Urinary bladder (tissue), 4 donors: ENCODE results near the gene CELSR2. TPM values are rescaled to one million over a fixed set of nuclear protein-coding genes. Genes with fewer than 3 reads are reported as not detected.
A peak's percentile ranks its signal among the peaks of the same experiment; 100 is the strongest.

ENCODE experiments used
- DNase-seq: peaks from one replicate; pipeline ENCODE4 v3.0.0-alpha.2; 2015; ENCODE audit errors: extremely low spot score
- H3K27ac ChIP-seq: one replicate; pipeline ENCODE4 v1.5.1; 2013; ENCODE audit warnings: low read depth, mild to moderate bottlenecking, moderate library complexity
- H3K36me3 ChIP-seq: one replicate; pipeline ENCODE4 v1.6.1; 2013; ENCODE audit warnings: mild to moderate bottlenecking, moderate library complexity; ENCODE audit not compliant: insufficient read depth
- H3K4me1 ChIP-seq: one replicate; pipeline ENCODE4 v1.6.1; 2013; ENCODE audit warnings: mild to moderate bottlenecking, moderate library complexity; ENCODE audit not compliant: insufficient read depth
- H3K4me3 ChIP-seq: one replicate; pipeline ENCODE4 v1.5.1; 2013; ENCODE audit warnings: low read depth, low read length
- WGBS: extraction: QIAGEN DNeasy Blood & Tissue Kit; methylation state at CpG from one replicate; pipeline ENCODE4 v1.1.7; 2013; 5-methylcytosine and 5-hydroxymethylcytosine counted together
- polyA plus RNA-seq: library from polyadenylated mRNA; stranded (reverse); fragments of 200-250 nt; gene quantifications from one replicate; pipeline ENCODE4 v1.2.3, GENCODE V29; 2013
- total RNA-seq: library from RNA; depleted of rRNA; stranded (reverse); fragments of >200 nt; gene quantifications from one replicate; pipeline ENCODE4 v1.2.3, GENCODE V29; 2014
- donor health status: healthy with polysubstance abuse.
- donor health status: healthy.

The CELSR2 gene
- total and polyA plus RNA-seq, 2 donors = 3.6 to 4.9 TPM

GRCh38 chr1:109268431-109269211 lies 19.3 kb downstream of the CELSR2 start:
- 92% methylated on average over 29 of the region's 29 CpGs for WGBS
- Histone ChIP-seq H3K27ac (no peak overlapping the region), H3K36me3 (no peaks in the 10 kb centered on the region), H3K4me1 (no peaks in the 10 kb centered on the region), H3K4me3 (no peak overlapping the region)
- DNase-seq = no peak

DNA sequence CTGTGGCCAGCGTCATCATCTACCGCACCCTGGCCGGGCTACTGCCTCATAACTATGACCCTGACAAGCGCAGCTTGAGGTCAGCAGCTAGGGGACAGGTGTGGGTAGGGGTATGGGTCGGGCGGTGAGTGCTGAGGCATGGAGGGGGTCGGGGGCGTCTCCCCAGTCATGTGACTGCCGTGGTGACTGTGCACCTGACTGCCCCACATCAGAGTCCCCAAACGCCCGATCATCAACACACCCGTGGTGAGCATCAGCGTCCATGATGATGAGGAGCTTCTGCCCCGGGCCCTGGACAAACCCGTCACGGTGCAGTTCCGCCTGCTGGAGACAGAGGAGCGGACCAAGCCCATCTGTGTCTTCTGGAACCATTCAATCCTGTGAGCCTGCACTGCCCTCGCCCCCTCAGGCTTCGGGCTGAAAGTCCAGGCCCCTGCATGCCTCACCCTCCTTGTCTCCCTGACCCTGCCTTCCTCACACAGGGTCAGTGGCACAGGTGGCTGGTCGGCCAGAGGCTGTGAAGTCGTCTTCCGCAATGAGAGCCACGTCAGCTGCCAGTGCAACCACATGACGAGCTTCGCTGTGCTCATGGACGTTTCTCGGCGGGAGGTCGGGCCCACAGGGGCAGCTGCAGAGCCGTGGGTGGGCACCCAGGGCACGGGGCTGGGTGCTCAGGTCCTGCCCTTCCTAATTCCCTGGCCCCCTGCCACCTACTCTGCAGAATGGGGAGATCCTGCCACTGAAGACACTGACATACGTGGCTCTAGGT lies 20.1 kb downstream of the CELSR2 start:
- no peak for DNase-seq
- Histone ChIP-seq H3K27ac (no peak overlapping the region), H3K36me3 (no peaks in the 10 kb centered on the region), H3K4me1 (no peaks in the 10 kb centered on the region), H3K4me3 (no peak overlapping the region)
- 91% methylated on average over 33 of the region's 33 CpGs for WGBS

DNA sequence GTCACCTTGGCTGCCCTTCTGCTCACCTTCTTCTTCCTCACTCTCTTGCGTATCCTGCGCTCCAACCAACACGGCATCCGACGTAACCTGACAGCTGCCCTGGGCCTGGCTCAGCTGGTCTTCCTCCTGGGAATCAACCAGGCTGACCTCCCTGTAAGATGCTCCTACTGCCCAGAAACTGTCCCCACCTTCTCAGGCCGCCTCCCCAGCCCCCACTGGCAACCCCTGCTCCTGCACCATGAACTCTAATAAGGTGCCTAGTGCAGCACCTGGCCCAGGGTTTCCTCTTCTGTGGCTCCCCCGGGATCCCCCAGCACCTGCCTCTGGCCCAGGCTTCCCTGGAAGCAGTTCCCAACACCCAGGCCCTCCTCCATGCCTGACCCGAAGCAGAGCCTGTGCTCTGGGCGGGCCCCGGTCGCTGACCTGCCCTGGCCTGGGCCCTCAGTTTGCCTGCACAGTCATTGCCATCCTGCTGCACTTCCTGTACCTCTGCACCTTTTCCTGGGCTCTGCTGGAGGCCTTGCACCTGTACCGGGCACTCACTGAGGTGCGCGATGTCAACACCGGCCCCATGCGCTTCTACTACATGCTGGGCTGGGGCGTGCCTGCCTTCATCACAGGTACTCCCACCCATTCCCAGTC lies 20.8 kb downstream of the CELSR2 start:
- no peak overlapping the region for H3K27ac ChIP-seq
- WGBS = 95% methylated on average over 17 of the region's 17 CpGs
- no peaks in the 10 kb centered on the region for H3K4me1 ChIP-seq
- no peak overlapping the region for H3K4me3 ChIP-seq
- no peaks in the 10 kb centered on the region for H3K36me3 ChIP-seq
- DNase-seq = no peak

- WGBS = 95% methylated on average over 20 of the region's 20 CpGs
Observed at GRCh38 chr1:109270623-109271317, 21.4 kb downstream of the CELSR2 start.

GRCh38 chr1:109271458-109271857 lies 22.1 kb downstream of the CELSR2 start:
- Histone ChIP-seq H3K4me1 (no peaks in the 10 kb centered on the region), H3K27ac (no peak overlapping the region), H3K4me3 (no peak overlapping the region), H3K36me3 (no peaks in the 10 kb centered on the region)
- no peak for DNase-seq
- WGBS = 88% methylated on average over 6 of the region's 6 CpGs

More at GRCh38 chr1:109270623-109271317, 21.4 kb downstream of the CELSR2 start:
- Histone ChIP-seq H3K4me1 (no peaks in the 10 kb centered on the region), H3K27ac (no peak overlapping the region), H3K4me3 (no peak overlapping the region), H3K36me3 (no peaks in the 10 kb centered on the region)
- no peak for DNase-seq

DNA sequence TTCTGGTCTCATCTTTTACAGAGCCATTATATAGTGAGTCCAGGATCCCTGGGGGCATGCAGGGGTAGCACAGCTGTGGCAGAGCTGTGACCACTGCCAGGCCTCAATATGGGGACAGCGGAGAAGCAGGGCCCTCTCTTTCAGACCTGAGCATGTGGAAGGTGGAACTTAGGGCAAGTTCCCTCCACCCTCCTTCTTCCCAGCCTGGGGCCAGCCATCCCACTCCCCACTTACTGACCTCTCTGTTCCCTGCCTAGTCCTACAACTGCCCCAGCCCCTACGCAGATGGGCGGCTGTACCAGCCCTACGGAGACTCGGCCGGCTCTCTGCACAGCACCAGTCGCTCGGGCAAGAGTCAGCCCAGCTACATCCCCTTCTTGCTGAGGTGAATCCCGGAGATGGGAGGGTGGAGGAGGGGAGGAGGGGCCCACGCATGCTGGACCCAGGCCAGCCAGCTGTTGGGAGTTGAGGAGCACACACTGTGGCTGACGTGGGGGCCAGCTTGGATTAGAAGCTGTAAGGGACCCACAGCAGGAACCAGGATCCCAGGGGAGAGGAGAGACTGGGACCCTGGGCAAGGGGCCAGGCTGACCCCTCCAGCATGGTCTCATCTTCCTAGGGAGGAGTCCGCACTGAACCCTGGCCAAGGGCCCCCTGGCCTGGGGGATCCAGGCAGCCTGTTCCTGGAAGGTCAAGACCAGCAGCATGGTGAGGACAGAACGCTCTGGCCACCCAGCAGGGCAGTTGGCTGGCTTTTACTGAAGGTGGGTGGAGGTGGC lies 22.9 kb downstream of the CELSR2 start:
- no peak overlapping the region for H3K4me3 ChIP-seq
- WGBS = 80% methylated on average over 13 of the region's 13 CpGs
- no peak for DNase-seq
- H3K36me3 ChIP-seq = no peaks in the 10 kb centered on the region
- no peak overlapping the region for H3K27ac ChIP-seq
- H3K4me1 ChIP-seq = no peaks in the 10 kb centered on the region

DNA sequence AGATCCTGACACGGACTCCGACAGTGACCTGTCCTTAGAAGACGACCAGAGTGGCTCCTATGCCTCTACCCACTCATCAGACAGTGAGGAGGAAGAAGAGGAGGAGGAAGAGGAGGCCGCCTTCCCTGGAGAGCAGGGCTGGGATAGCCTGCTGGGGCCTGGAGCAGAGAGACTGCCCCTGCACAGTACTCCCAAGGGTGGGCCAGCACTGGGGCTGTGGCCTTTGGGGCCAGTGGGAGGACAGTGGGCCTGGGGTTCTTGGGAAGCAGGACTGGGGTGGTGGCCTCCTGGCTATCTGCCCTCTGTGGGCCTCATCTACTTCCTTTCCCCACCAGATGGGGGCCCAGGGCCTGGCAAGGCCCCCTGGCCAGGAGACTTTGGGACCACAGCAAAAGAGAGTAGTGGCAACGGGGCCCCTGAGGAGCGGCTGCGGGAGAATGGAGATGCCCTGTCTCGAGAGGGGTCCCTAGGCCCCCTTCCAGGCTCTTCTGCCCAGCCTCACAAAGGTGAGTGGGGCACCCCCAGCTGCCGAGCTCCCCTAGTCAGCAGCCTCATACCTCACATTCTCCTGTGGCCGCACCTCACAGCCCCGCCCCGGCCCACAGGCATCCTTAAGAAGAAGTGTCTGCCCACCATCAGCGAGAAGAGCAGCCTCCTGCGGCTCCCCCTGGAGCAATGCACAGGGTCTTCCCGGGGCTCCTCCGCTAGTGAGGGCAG lies 23.6 kb downstream of the CELSR2 start:
- H3K27ac ChIP-seq = no peak overlapping the region
- 87% methylated on average over 16 of the region's 16 CpGs for WGBS
- H3K4me3 ChIP-seq = no peak overlapping the region
- DNase-seq = no peak
- no peaks in the 10 kb centered on the region for H3K4me1 ChIP-seq
- no peaks in the 10 kb centered on the region for H3K36me3 ChIP-seq

GRCh38 chr1:109273570-109274288 lies 24.4 kb downstream of the CELSR2 start:
- Histone ChIP-seq H3K4me3 (no peak overlapping the region), H3K27ac (no peak overlapping the region), H3K36me3 (no peaks in the 10 kb centered on the region), H3K4me1 (no peaks in the 10 kb centered on the region)
- DNase-seq = no peak
- 81% methylated on average over 30 of the region's 30 CpGs for WGBS

DNA sequence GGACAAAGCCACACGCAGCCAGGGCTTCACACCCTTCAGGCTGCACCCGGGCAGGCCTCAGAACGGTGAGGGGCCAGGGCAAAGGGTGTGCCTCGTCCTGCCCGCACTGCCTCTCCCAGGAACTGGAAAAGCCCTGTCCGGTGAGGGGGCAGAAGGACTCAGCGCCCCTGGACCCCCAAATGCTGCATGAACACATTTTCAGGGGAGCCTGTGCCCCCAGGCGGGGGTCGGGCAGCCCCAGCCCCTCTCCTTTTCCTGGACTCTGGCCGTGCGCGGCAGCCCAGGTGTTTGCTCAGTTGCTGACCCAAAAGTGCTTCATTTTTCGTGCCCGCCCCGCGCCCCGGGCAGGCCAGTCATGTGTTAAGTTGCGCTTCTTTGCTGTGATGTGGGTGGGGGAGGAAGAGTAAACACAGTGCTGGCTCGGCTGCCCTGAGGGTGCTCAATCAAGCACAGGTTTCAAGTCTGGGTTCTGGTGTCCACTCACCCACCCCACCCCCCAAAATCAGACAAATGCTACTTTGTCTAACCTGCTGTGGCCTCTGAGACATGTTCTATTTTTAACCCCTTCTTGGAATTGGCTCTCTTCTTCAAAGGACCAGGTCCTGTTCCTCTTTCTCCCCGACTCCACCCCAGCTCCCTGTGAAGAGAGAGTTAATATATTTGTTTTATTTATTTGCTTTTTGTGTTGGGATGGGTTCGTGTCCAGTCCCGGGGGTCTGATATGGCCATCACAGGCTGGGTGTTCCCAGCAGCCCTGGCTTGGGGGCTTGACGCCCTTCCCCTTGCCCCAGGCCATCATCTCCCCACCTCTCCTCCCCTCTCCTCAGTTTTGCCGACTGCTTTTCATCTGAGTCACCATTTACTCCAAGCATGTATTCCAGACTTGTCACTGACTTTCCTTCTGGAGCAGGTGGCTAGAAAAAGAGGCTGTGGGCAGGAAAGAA lies 25.5 kb downstream of the CELSR2 start:
- Histone ChIP-seq H3K27ac (peak overlapping the region; percentile 34), H3K36me3 (no peaks in the 10 kb centered on the region), H3K4me1 (no peaks in the 10 kb centered on the region), H3K4me3 (no peak overlapping the region)
- WGBS = 50% methylated on average over 24 of the region's 24 CpGs
- no peak for DNase-seq

DNA sequence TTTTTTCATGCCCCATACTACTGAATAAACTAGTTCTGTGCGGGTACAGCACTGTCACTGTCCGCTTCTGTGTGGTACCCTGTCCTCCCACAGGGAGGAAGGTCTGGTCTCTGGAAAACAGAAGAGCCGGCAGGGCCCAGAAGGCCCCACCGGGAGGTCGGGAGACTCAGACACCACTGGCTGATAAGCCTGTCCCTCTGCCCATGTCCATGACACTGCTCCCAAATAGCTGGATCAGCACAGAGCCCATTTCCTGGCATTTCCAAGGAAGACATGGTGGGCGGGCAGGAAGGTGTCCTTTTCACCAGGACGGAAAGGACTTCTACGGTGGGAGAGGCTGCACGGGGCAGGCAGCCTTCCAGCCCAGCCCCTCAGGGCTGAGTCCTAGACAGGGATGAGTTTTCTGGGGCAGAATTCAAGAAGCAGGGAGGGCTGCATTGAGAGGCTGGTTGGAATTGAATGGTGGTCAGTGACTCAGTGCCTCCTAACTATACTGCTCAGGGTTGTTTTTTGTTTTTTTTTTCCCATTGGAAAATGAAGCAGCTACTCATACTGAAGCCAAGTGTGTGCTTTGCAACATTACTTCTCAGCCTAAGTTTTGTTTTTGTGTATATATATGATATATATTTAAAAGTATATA lies 26.5 kb downstream of the CELSR2 start:
- 72% methylated on average over 9 of the region's 9 CpGs for WGBS
- H3K4me1 ChIP-seq = no peaks in the 10 kb centered on the region
- H3K36me3 ChIP-seq = no peaks in the 10 kb centered on the region
- H3K4me3 ChIP-seq = no peak overlapping the region
- H3K27ac ChIP-seq = no peak overlapping the region
- no peak for DNase-seq
